ENCODE data around the gene ADAM11.
"Not testable (repeated sequence)": the region's sequence is repeated elsewhere in the genome, so short reads cannot be mapped to it uniquely, and the experiment has no call there.

ADAM11 gene

DNA sequence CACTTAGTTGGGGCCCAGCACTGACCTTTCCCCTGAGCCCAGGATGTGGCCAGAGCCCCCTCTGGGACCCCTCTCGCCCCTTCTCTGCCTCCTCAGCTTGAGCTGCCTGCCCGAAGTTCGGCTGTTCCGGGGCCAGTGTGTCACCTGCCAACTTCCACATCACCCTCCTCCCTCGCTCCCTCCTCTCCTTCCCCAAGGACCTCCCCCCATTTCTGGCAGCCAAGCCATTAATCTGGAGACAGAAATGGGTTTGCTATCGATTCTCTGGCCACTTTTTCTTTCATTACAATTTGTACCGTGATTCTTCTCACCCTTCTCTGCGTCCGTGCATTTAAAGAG is 8.8 kb upstream of the ADAM11 start:
- no peaks in the 10 kb centered on the region for H3K9me3 Mint-ChIP-seq
- H3K27ac Mint-ChIP-seq: no peak overlapping the region
- H3K4me1 Mint-ChIP-seq: no peaks in the 10 kb centered on the region
- H3K27me3 Mint-ChIP-seq: peaks cover 0 to 4% of the 10 kb centered on the region in 2 donors
- peaks cover 27 to 37% of the 10 kb centered on the region in 2 donors for H3K36me3 Mint-ChIP-seq
- ATAC-seq (replicated peaks): no peak
- no peak for DNase-seq
- no peak overlapping the region for H3K4me3 Mint-ChIP-seq

DNA sequence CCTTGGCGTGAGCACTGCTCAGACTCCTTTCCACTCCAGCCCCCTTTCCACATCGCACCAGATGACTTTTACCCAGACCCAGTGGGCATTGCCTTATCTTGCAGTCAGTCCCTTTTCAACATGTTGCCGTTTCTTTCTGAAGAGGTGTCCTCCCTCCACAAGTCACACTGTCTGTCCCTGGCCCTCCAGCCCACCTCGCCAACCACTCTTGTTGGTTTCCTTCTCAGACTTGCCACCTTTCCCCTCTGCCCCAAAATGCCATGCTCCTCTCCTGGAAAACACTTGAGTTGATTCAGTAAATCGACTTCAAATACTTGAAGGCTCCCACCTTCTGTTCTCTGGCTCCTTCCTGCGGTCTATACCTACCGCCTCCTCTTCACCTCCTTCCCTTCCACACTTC is 7.5 kb upstream of the ADAM11 start:
- H3K36me3 Mint-ChIP-seq: peaks cover 25 to 33% of the 10 kb centered on the region in 2 donors
- no peaks in the 10 kb centered on the region for H3K4me1 Mint-ChIP-seq
- no peak overlapping the region for H3K4me3 Mint-ChIP-seq
- ATAC-seq (replicated peaks) (no peak), DNase-seq (no peak)
- no peaks in the 10 kb centered on the region for H3K9me3 Mint-ChIP-seq
- H3K27me3 Mint-ChIP-seq: peaks cover 4 to 6% of the 10 kb centered on the region in 2 donors
- H3K27ac Mint-ChIP-seq: no peak overlapping the region

DNA sequence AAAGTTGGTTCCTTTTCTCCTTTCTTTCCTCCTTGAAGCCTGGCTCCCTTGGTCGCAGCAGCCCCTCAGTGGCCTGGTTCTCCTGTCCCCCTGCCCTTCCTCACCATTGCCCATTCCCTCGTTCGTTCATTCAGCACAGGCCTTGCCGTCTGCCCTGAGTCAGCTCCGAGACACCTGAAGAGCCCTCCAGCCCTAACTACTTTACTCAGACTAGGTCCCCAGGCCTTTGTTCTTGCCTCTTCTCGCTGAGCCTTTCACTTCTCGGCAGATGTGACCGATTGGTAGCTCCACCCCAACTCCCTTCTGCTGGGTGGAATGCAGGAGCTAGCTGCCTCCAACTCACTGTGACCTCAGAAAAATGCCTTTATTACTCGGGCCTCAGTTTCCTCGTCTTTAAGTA is 7.0 kb upstream of the ADAM11 start:
- H3K27ac Mint-ChIP-seq: no peak overlapping the region
- H3K4me3 Mint-ChIP-seq: no peak overlapping the region
- ATAC-seq (replicated peaks) (no peak), DNase-seq (no peak)
- peaks cover 24 to 33% of the 10 kb centered on the region in 2 donors for H3K36me3 Mint-ChIP-seq
- H3K9me3 Mint-ChIP-seq: no peaks in the 10 kb centered on the region
- no peaks in the 10 kb centered on the region for H3K4me1 Mint-ChIP-seq
- peaks cover 5 to 8% of the 10 kb centered on the region in 2 donors for H3K27me3 Mint-ChIP-seq

DNA sequence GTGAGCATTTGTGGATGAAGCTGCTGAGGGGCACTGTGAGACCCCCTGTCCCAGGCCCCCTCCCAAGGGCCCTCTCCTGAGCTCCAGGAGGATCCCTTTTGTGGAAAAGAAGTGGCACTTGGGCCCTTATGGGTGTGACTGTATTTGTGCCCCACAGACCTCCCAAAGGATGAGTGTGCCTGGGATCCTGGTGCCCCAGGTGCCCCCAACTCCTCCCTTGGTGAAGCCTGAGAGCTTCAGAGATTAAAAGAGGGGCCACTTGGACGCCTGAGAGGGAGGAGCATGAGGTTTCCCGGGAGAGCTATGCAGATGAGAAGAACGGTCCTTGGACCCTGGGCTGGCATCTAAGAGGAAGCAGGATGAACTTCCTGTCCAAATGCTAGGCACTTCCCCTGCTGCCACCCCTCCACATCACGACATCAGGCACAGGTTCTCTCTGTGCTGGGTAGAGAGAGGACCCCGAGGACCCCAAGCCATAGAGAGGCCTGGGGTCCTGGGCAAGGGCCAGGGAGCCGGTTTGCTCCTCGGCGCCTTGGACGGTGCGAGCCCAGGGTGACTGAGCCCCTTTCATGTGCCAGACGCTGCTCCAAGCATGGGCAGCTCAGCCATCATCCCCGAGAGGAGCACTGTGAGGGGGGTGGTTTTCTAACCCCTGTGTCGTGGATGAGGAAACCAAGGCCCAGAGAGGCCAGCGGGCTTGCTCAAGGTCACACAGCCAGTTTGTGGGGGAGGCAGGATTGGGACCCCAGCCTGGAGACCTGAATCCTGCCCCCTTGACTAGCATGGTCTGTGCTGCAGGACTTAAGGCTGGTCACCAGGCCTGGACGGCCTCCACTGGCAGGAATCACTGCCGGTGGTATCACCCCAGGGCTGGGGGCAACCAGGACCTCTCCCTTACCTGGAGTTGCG is 5.6 kb upstream of the ADAM11 start:
- H3K4me3 Mint-ChIP-seq: no peak overlapping the region
- no peak overlapping the region for H3K27ac Mint-ChIP-seq
- H3K4me1 Mint-ChIP-seq: peaks cover 0 to 5% of the 10 kb centered on the region in 2 donors

GRCh38 chr17:44754276-44754675 is 4.5 kb upstream of the ADAM11 start:
- ATAC-seq (replicated peaks) (no peak), DNase-seq (no peak)
- Mint-ChIP-seq H3K4me1 (peaks cover 0 to 7% of the 10 kb centered on the region in 2 donors), H3K27me3 (peaks cover 20 to 24% of the 10 kb centered on the region in 2 donors), H3K27ac (no peak overlapping the region), H3K36me3 (peaks cover 16 to 27% of the 10 kb centered on the region in 2 donors), H3K4me3 (no peak overlapping the region), H3K9me3 (no peaks in the 10 kb centered on the region)

More for the DNA sequence above, 5.6 kb upstream of the ADAM11 start:
- H3K9me3 Mint-ChIP-seq: no peaks in the 10 kb centered on the region
- H3K27me3 Mint-ChIP-seq: peaks cover 19 to 22% of the 10 kb centered on the region in 2 donors
- DNase-seq (no peak), ATAC-seq (replicated peaks) (no peak)
- H3K36me3 Mint-ChIP-seq: peaks cover 16 to 27% of the 10 kb centered on the region in 2 donors

GRCh38 chr17:44755180-44755579 is 3.6 kb upstream of the ADAM11 start:
- peaks cover 16 to 23% of the 10 kb centered on the region in 2 donors for H3K36me3 Mint-ChIP-seq
- H3K27me3 Mint-ChIP-seq: peaks cover 20 to 27% of the 10 kb centered on the region in 2 donors
- H3K9me3 Mint-ChIP-seq; ATAC-seq (replicated peaks); DNase-seq; H3K4me1 Mint-ChIP-seq; H3K27ac Mint-ChIP-seq; H3K4me3 Mint-ChIP-seq: not testable (repeated sequence)

DNA sequence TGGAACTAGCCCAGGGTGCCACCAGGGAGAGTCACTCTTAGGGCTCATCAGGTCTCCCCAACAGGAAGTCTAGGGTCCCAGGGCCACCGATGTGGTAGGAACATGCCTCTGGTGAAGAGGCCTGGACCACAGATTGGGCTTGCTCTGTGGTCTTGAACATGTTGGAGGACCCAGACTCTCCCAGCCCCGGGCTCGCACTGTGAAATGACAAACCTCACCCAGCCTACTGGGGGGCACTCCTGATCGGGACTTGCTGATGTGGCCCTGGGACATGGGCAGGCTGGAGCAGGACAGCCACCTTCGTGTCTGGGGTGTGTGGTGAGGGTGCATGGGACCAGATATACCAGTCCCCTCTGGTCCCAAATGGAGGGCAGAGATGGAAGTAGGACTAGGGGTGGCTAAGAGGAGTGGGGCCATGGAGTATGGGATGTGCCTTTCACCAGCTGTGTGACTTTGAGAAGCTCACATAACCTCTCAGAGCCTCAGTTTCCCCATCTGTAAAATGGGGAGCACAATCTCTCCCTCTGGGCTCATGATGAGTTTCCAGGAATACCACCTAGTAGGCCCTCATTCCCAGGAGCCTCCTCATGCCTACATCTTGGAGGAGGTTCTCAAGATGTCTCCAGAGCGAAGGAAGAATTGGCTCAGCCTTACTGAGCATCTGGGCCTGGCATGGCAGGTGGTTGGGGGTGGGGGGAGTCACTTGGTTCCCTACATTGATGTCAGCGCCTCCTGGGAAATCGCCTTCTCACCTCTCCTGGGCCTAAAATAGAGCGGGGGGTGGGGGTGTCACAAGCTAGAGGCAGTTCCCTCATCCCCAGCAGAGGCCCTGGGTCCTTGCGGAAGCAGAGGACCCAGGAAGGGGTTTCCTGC is 1.5 kb upstream of the ADAM11 start:
- ATAC-seq (replicated peaks) (peak in 1 of 2 donors; percentile 15), DNase-seq (no peak)
- peaks cover 0 to 7% of the 10 kb centered on the region in 2 donors for H3K4me1 Mint-ChIP-seq
- peaks cover 32 to 45% of the 10 kb centered on the region in 2 donors for H3K27me3 Mint-ChIP-seq
- no peak overlapping the region for H3K4me3 Mint-ChIP-seq
- peaks cover 2 to 4% of the 10 kb centered on the region in 2 donors for H3K36me3 Mint-ChIP-seq
- no peaks in the 10 kb centered on the region for H3K9me3 Mint-ChIP-seq
- H3K27ac Mint-ChIP-seq: no peak overlapping the region

DNA sequence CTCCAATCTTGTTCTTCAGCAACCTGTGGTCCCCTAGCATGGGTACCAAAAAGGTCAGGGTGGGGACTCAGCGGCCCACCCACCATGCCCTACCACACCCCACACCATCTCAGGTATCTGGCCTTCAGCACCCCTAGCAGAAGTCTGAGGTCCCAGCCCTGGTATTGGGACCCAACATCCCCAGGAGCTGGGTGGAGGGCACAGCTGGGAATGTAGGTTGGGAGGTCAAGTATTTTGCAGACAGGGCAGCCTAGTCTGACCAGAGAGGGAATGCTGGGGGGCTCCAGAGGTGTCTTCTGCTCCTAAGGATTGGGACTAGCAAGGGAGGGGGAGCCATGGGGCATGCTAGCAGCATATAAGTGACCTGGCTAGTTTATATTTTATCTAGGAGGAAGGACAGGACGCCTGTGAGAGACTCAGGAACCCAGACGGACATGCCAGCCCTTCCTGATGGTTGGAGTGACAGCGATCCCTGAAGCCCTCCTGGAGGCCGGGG is 822 bp upstream of the ADAM11 start:
- DNase-seq (no peak), ATAC-seq (replicated peaks) (no peak)
- peak overlapping the region; percentile 42 for H3K27ac Mint-ChIP-seq
- H3K27me3 Mint-ChIP-seq: peaks cover 32 to 52% of the 10 kb centered on the region in 2 donors
- no peaks in the 10 kb centered on the region for H3K9me3 Mint-ChIP-seq
- peaks cover 2 to 4% of the 10 kb centered on the region in 2 donors for H3K36me3 Mint-ChIP-seq
- peak overlapping the region; percentile 64 to 69 for H3K4me3 Mint-ChIP-seq
- peaks cover 0 to 7% of the 10 kb centered on the region in 2 donors for H3K4me1 Mint-ChIP-seq

DNA sequence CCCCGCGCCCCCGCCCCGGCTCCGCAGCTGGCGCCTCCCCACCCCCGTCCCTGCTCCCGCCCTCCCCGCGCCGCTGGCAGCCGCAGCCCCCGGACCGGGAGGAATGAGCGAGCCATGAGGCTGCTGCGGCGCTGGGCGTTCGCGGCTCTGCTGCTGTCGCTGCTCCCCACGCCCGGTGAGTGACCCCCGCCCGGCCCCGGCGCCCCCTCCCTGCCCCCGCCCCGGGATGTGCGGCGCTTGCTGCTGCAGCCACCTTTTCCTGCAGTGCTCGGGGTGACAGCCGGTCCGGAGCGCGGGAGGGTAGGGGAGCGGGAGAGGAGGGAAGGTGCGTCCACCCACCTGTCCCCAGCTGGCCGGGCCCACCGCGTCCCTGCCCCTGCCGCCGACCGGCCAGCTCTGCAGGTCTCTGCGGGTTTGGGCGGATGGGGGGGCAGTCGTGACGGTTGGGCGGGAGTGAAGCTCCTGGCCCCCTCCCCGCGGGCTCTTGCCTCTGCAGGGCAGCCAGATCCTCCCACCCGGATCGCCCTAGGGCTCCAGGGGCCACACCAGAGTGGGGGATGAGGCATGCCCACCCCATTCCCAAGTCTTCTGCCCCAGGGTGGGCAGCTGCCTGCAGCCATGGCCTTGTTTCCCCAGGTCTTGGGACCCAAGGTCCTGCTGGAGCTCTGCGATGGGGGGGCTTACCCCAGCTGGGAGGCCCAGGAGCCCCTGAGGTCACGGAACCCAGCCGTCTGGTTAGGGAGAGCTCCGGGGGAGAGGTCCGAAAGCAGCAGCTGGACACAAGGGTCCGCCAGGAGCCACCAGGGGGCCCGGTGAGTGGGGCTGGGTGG is 513 bp downstream of the ADAM11 start:
- ATAC-seq (replicated peaks): peak; percentile 28 to 33
- Mint-ChIP-seq H3K4me3 (peak overlapping the region; percentile 50 to 65), H3K4me1 (peaks cover 0 to 7% of the 10 kb centered on the region in 2 donors), H3K27me3 (peaks cover 32 to 56% of the 10 kb centered on the region in 2 donors), H3K27ac (no peak overlapping the region), H3K36me3 (peaks cover 0 to under 1% of the 10 kb centered on the region in 2 donors), H3K9me3 (no peaks in the 10 kb centered on the region)
- no peak for DNase-seq

- peaks cover 32 to 61% of the 10 kb centered on the region in 2 donors for H3K27me3 Mint-ChIP-seq
- no peak for ATAC-seq (replicated peaks)
- H3K9me3 Mint-ChIP-seq: no peaks in the 10 kb centered on the region
- peaks cover 0 to 7% of the 10 kb centered on the region in 2 donors for H3K4me1 Mint-ChIP-seq
- no peaks in the 10 kb centered on the region for H3K36me3 Mint-ChIP-seq
- no peak overlapping the region for H3K4me3 Mint-ChIP-seq
- no peak for DNase-seq
- H3K27ac Mint-ChIP-seq: no peak overlapping the region
These were observed 1.1 kb downstream of the ADAM11 start for GRCh38 chr17:44759916-44760243.

GRCh38 chr17:44760474-44761308 is 1.9 kb downstream of the ADAM11 start:
- Mint-ChIP-seq H3K4me1 (peaks cover 0 to 7% of the 10 kb centered on the region in 2 donors), H3K9me3 (no peaks in the 10 kb centered on the region), H3K27me3 (peaks cover 32 to 61% of the 10 kb centered on the region in 2 donors), H3K4me3 (no peak overlapping the region), H3K27ac (no peak overlapping the region), H3K36me3 (no peaks in the 10 kb centered on the region)
- DNase-seq (no peak), ATAC-seq (replicated peaks) (no peak)

DNA sequence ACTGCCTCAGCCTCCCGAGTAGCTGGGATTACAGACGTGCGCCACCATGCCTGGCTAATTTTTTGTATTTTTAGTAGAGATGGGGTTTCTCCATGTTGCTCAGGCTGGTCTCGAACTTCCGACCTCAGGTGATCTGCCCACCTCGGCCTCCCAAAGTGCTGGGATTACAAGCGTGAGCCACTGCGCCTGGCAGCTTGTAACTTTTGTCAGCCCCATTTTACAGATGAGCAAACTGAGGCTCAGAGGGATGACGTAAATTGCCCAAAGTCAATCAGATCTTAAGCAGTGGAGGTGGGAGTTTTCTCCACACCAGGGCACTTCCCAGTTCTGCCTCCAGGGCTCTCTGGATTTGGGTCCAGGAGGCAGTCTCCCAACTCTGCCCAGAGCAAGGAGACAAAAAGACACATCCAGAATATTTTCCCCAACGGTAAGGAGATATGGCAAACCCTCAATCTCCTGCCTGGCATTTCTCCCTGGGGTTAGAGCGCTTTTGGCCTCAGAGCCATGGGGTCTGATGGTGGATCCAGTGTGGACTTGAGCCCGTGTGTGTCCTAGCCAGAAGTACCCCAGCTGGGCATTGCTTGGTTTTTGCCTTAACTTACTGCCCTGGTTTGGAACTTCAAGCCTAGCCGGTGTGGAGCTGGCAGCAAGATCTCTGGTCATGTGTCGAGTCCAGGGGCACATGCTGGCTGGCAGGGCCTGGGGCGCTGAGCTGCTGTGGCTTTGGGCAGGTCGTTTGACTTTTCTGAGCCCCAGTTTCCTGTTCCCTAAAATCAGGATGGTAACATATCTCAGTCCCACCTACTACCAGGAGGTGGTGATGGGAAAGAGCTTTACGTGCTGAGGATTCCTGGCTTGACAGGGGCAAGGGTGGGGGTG is 3.4 kb downstream of the ADAM11 start:
- Mint-ChIP-seq H3K4me3 (no peak overlapping the region), H3K4me1 (peaks cover 0 to 7% of the 10 kb centered on the region in 2 donors), H3K36me3 (no peaks in the 10 kb centered on the region), H3K9me3 (no peaks in the 10 kb centered on the region), H3K27me3 (peaks cover 33 to 57% of the 10 kb centered on the region in 2 donors), H3K27ac (no peak overlapping the region)
- ATAC-seq (replicated peaks): no peak
- no peak for DNase-seq
